GM13976 (cell line): ENCODE measurements around the gene SLC15A1.
A peak's percentile ranks its signal among the peaks of the same experiment; 100 is the strongest.

Source experiments
- DNase-seq: peaks from one replicate; pipeline ENCODE4 v3.0.0; 2012; ENCODE audit warnings: low spot score
- CTCF ChIP-seq: IDR thresholded peaks from 2 replicates; pipeline ENCODE4 v1.5.1; 2012; ENCODE audit warnings: borderline replicate concordance, mild to moderate bottlenecking; ENCODE audit not compliant: insufficient read depth; ENCODE audit errors: extremely low read depth, missing control alignments, control extremely low read depth
- in situ Hi-C: fragments of 300-500 bp; cut with MboI; formaldehyde crosslinking; loops from one replicate; pipeline ENCODE4 v1.12.0; 2022; ENCODE audit warnings: low sequenced_read_pairs, mixed read lengths, inconsistent platforms; ENCODE audit not compliant: unreplicated experiment

SLC15A1 gene

DNA sequence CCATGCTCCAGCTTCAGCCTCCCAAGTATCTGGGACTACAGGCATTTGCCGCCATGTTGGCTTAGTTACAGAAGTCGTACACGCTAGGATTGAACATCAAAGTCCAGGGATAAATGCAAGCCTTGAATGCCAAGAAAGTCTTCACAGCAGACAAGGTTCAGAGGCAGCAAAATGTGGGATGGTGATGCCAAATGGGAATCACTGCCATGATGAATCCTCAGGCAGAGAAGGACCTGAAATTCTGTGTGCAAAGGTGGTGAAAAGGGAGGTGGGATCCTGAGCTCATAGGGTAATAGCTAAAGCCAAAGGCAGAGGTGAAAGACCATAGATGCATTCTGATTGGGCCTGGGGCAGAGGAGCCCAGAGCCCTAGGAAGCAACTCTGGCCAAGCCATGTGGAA lies 96.2 kb downstream of the SLC15A1 start:
- no peak for DNase-seq
- in situ Hi-C loops = loop anchor here (5.0 kb wide), 1 partner anchor 209 kb away; no protein-coding TSS in a partner anchor
- TF ChIP-seq CTCF = no peak

DNA sequence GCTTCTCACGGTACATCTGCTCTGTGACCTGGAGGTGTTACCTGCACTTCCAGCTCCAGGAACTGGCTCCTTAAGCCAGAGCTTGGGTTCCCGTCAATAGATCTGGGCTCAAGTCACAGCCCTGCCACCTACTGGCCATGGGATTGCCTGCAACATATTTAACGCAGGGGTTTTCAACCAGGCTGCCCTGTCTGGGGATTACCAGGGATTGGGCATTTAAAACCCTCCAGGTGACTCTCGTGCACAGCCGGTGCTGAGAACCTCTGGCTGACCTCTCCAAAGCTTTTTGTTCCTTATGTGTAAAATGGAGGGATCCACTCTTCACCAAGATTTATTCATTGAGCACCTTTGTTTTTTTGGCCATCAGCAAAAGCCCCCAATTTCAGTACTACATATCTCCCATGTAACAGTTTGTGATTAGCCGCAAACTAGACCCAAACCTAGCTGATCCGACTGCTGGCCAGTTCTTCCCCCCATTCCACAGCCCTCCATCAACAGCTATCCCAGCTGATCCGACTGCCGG lies 98.9 kb downstream of the SLC15A1 start:
- in situ Hi-C loops = no loop called here
- DNase-seq = peak; percentile 82
- TF ChIP-seq CTCF = peak; percentile 96

DNA sequence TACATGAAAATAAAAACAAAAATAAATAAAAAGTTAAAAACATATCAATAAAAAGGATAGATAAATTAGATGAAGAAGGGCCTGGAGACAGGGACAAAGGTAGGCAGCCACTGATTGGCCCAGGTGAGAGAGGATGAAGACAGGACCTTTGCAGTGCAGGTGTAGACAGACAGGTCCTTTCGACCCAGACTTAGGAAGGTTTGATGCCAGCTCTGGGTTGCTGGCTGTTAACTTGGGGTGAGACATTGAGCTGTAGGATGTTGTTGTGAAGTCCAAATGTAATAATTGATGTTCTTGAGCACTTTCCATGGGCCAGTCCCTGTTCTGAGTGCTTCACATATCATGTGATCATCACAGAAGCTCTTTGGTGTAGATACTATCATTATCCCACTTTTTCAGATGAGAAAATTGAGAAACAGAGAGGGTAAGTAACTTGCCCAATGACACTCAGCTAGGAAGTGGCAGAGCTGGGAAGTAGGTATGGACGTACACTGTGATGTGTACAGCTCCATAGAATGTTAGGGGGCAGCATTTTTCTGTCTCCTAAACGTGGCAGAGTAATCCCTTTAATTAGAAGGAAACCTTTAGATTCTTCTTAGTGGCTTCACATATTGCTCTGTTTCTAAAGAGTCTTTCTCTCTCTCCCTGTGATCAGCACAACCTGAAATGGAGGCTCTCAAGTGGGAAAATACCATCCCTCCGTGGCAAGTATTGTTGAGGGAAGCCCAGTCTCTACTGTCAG lies 99.6 kb downstream of the SLC15A1 start:
- no peak for TF ChIP-seq CTCF
- in situ Hi-C loops = no loop called here
- DNase-seq = no peak

- no peak for TF ChIP-seq CTCF
- DNase-seq = no peak
- in situ Hi-C loops = no loop called here
Measured at GRCh38 chr13:98652276-98652675, 100.2 kb downstream of the SLC15A1 start.

GRCh38 chr13:98651744-98652143 lies 100.7 kb downstream of the SLC15A1 start:
- in situ Hi-C loops = no loop called here
- no peak for DNase-seq
- TF ChIP-seq CTCF = no peak

DNA sequence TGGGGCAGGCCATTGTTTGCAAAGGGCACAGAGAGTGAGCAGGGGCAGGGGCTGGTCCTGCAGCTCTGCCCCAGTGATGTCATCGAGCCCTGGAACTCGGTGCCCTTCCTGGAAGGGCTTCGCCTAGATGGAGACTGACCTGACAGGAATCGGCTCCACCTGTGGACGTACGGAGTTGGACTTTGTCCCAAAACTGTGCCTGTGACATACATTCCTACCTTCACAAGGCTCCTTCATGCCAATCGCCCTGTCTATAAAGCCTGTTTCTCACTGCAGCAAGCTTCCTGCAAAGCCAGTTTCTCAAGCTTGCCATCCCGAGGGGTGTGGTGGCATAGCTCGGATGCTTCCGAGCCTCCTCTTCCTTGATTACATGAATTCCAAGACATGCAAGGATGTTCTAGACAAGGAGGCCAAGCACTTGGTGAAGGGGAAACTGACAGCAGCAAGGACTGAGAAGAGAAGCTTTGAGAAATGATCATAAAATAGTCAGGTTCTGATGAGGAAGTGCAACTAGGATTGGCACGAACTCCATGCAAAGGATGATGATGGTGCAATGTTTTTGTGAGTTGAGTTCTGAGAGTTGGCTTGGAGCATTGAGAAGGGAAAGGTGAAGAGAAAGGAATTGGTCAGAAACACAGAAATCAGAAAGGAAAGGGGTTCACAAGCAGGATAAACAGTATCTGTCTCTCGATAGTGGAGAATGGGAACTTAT lies 101.9 kb downstream of the SLC15A1 start:
- in situ Hi-C loops = no loop called here
- no peak for DNase-seq
- TF ChIP-seq CTCF = no peak
